ENCODE measurements around the gene MTHFR. TPM values are rescaled to one million over a fixed set of nuclear protein-coding genes. Genes with fewer than 3 reads are reported as not detected.

The MTHFR gene
- total RNA-seq, 1 donor from 2014 or later, result 29.2 TPM

DNA sequence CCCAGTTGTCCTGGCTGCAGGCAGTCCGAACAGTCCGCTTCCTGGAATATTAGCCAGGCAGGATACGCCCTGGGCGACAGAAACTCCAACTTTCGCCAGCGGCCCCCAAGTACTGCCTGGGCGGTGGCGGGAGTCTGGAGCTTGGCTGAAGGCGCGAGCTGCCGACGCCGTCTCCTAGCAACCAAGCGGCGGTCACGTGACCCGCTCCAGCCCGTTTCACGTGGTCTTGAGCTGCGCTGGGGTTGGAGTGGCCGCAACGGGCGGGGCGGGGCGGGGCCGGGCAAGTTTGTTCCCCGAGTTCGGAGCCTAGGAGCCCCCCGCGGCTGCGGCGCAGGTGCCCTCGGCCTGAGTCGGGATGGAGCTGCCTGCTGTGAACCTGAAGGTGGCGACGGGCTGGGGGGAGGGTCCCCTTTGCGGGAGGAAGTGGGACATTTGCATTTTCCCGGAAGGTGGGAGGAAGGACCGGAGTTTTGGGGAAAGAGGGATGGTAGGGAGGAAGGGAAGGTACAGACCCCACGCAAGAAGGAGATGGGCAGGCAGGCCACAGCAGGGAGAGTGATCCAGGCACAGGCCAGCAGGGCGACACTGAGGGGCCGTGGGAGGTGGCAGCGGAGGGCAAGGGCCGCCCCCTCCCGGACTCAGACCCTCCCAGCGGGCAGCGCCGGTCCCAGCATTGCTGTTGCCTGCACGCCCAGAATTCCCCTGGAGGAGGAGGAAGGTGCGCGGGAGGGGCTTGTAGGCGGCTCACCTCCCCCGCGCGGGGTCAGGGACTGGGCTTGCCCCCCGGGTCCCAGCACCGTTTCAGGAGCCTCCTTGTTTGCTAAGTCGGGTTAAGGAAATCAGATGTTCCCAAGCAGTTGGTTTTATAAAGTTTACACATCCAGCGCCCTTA is 69.7 kb downstream of the MTHFR start, which contains the start of gene AGTRAP:
Gene AGTRAP, plus strand, starts transcription at position 283 of the 892 bp plus-strand sequence. Its CDS starts 73 bp downstream, at position 356.
- Mint-ChIP-seq H3K4me1 (ENCODE audit: low read depth) (peaks cover 9% of the 10 kb centered on the region), H3K27ac (peak within 1 kb of the TSS; percentile 95), H3K27me3 (no peaks in the 10 kb centered on the region), H3K36me3 (ENCODE audit: insufficient read depth) (no peaks in the 10 kb centered on the region), H3K4me3 (ENCODE audit: low read depth) (peak within 1 kb of the TSS; percentile 96), H3K9me3 (ENCODE audit: low read depth) (no peaks in the 10 kb centered on the region)
- TF ChIP-seq, protein P1, sequence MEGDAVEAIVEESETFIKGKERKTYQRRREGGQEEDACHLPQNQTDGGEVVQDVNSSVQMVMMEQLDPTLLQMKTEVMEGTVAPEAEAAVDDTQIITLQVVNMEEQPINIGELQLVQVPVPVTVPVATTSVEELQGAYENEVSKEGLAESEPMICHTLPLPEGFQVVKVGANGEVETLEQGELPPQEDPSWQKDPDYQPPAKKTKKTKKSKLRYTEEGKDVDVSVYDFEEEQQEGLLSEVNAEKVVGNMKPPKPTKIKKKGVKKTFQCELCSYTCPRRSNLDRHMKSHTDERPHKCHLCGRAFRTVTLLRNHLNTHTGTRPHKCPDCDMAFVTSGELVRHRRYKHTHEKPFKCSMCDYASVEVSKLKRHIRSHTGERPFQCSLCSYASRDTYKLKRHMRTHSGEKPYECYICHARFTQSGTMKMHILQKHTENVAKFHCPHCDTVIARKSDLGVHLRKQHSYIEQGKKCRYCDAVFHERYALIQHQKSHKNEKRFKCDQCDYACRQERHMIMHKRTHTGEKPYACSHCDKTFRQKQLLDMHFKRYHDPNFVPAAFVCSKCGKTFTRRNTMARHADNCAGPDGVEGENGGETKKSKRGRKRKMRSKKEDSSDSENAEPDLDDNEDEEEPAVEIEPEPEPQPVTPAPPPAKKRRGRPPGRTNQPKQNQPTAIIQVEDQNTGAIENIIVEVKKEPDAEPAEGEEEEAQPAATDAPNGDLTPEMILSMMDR (IDR thresholded peaks at IDR 0.05; ENCODE audit: unreplicated experiment), result peak; percentile 13
- peak; percentile 93 for DNase-seq (ENCODE audit: low spot score, unreplicated experiment)

Other genes with a start within 250 kb of the MTHFR start
- 5.6 and 6.3 TPM in 2 replicates for gene FBXO2, start 151.5 kb downstream of the MTHFR start, total RNA-seq
- gene FBXO44, start 151.1 kb downstream of the MTHFR start, total RNA-seq, result 19.1 and 21.5 TPM in 2 replicates
- 2.4 and 3.8 TPM in 2 replicates for gene FBXO6, start 141.8 kb downstream of the MTHFR start, total RNA-seq
- gene MAD2L2, start 124.8 kb downstream of the MTHFR start, total RNA-seq, result 105 and 113 TPM in 2 replicates
- gene DRAXIN, start 114.3 kb downstream of the MTHFR start, total RNA-seq, result 2.8 and 3.2 TPM in 2 replicates
- 34.2 and 35.4 TPM in 2 replicates for gene AGTRAP, start 69.8 kb downstream of the MTHFR start, total RNA-seq
- 0.67 TPM in 1 of 2 replicates, not detected in the other for gene C1orf167, start 43.8 kb downstream of the MTHFR start, total RNA-seq
- gene CLCN6, start 227 bp upstream of the MTHFR start, total RNA-seq, result 44.1 and 44.3 TPM in 2 replicates
- not detected in 2 replicates for gene NPPA, start 41.8 kb upstream of the MTHFR start, total RNA-seq
- 5.3 and 9.1 TPM in 2 replicates for gene NPPB, start 53.0 kb upstream of the MTHFR start, total RNA-seq
- gene KIAA2013, start 120.5 kb upstream of the MTHFR start, total RNA-seq, result 36.6 and 37.5 TPM in 2 replicates
- gene PLOD1, start 128.8 kb upstream of the MTHFR start, total RNA-seq, result 76.1 and 80.7 TPM in 2 replicates
- gene MFN2, start 174.5 kb upstream of the MTHFR start, total RNA-seq, result 50.6 and 55.8 TPM in 2 replicates
- gene MIIP, start 213.5 kb upstream of the MTHFR start, total RNA-seq, result 46.5 and 47.1 TPM in 2 replicates